Lower leg skin (tissue), 3 donors: ENCODE measurements around the gene CCDC102B.

Experiments
- CTCF ChIP-seq, 3 donors: fragments of 450-650 bp; IDR thresholded peaks; one replicate each; pipeline ENCODE4 v1.5.1; 2016; ENCODE audit warnings: antibody characterized with exemption in 3 of 3, mild to moderate bottlenecking in 3 of 3, moderate library complexity in 2 of 3
- POLR2A ChIP-seq, 2 donors: fragments of 450-650 bp; IDR thresholded peaks; one replicate each; pipeline ENCODE4 v1.6.1; 2016 to 2017; ENCODE audit warnings: antibody characterized with exemption in 2 of 2, mild to moderate bottlenecking in 1 of 2, moderate library complexity in 1 of 2

- no peak for TF ChIP-seq CTCF (IDR thresholded peaks at IDR 0.05)
- no peak for TF ChIP-seq POLR2A (IDR thresholded peaks at IDR 0.05)
Observed at GRCh38 chr18:68916734-68917133, 118.9 kb downstream of the CCDC102B start.
